Dendritic cell treated with granulocyte-macrophage colony-stimulating factor and Interleukin-4, amounts not matched to agents 40 ng/mL and 50 ng/mL, for 4 days (primary cell): ENCODE data around the gene RANBP3.
"Not testable (repeated sequence)": the region's sequence is repeated elsewhere in the genome, so short reads cannot be mapped to it uniquely, and the experiment has no call there.

Source experiments
- H3K27ac Mint-ChIP-seq: one replicate; pipeline ENCODE4 v1.8.0; 2022; ENCODE audit warnings: mild to moderate bottlenecking, mixed read lengths
- H3K27me3 Mint-ChIP-seq: one replicate; pipeline ENCODE4 v1.8.0; 2022; ENCODE audit warnings: mild to moderate bottlenecking, mixed read lengths
- H3K36me3 Mint-ChIP-seq: one replicate; pipeline ENCODE4 v1.8.0; 2022; ENCODE audit warnings: low read depth, mixed read lengths
- H3K4me1 Mint-ChIP-seq: one replicate; pipeline ENCODE4 v1.8.0; 2022; ENCODE audit warnings: low read depth, mixed read lengths
- H3K4me3 Mint-ChIP-seq: one replicate; pipeline ENCODE4 v1.8.0; 2022; ENCODE audit warnings: mild to moderate bottlenecking, moderate library complexity, mixed read lengths
- H3K9me3 Mint-ChIP-seq: one replicate; pipeline ENCODE4 v1.8.0; 2022; ENCODE audit warnings: mixed read lengths
- intact Hi-C: fragments of 100-400 bp; cut with micrococcal nuclease; formaldehyde crosslinking; loops from one replicate; pipeline ENCODE4 v1.15.0; 2022

RANBP3 gene

GRCh38 chr19:5874496-5874895 is 103.4 kb downstream of the RANBP3 start:
- intact Hi-C loops, H3K9me3 Mint-ChIP-seq, H3K4me3 Mint-ChIP-seq, H3K27ac Mint-ChIP-seq, H3K36me3 Mint-ChIP-seq, H3K4me1 Mint-ChIP-seq: not testable (repeated sequence)
- peaks cover 16% of the 10 kb centered on the region for H3K27me3 Mint-ChIP-seq

DNA sequence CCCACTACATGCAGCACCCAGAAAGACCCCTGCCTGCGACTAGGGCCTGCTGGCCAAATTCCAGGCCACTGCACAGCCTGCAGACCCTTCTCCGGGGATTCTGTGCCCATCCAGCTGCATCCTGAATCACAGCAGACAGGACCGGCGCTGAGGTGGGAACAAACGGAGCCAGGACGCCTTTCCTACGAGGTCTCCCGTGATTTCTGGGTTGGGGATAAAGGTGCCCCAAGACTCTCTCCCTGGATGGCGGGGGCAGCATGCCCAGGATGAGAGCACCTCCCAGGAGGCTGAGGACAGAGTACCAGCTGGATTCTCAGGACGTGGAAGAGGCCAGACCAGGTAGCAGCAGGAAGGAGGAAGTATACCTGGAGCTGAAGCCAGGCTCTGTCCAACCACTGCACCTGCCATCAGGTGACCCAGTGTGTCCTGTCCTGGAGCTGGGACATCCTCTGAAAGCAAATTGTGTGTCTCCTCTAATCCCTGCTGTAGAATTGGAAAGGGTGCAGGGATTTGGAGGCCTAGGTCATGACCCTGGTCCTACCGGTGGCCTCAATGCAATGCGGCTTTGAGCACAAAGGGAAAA is 104.2 kb downstream of the RANBP3 start:
- intact Hi-C loops, result no loop called here
- H3K27ac Mint-ChIP-seq, result no peak overlapping the region
- peaks cover 10% of the 10 kb centered on the region for H3K27me3 Mint-ChIP-seq
- no peak overlapping the region for H3K4me3 Mint-ChIP-seq
- H3K4me1 Mint-ChIP-seq, result no peaks in the 10 kb centered on the region
- no peaks in the 10 kb centered on the region for H3K9me3 Mint-ChIP-seq
- H3K36me3 Mint-ChIP-seq, result no peaks in the 10 kb centered on the region

- Mint-ChIP-seq H3K9me3 (no peaks in the 10 kb centered on the region), H3K4me3 (no peak overlapping the region), H3K36me3 (no peaks in the 10 kb centered on the region), H3K4me1 (no peaks in the 10 kb centered on the region), H3K27me3 (no peaks in the 10 kb centered on the region), H3K27ac (no peak overlapping the region)
- intact Hi-C loops, result no loop called here
Measured at GRCh38 chr19:5870986-5871394, 107.0 kb downstream of the RANBP3 start.

GRCh38 chr19:5867201-5868136 is 110.5 kb downstream of the RANBP3 start:
- Mint-ChIP-seq H3K4me3 (no peak overlapping the region), H3K9me3 (no peaks in the 10 kb centered on the region), H3K4me1 (no peaks in the 10 kb centered on the region), H3K27me3 (no peaks in the 10 kb centered on the region), H3K27ac (no peak overlapping the region), H3K36me3 (no peaks in the 10 kb centered on the region)
- intact Hi-C loops, result no loop called here
